MCF 10A (cell line): ENCODE measurements around the gene SCGB1D2. TPM values are rescaled to one million over a fixed set of nuclear protein-coding genes. Genes with fewer than 3 reads are reported as not detected.

Experiments used
- BruUV-seq: library from RNA; stranded (reverse); fragments of 400-500 nt; replicated peaks from 2 replicates; lab custom pipeline; 2021; lab: Mats Ljungman, UMichigan
- CTCF ChIA-PET: fragments of 300-600 bp; sonication (Branson Sonifier 250); formaldehyde crosslinking; extraction: SDS; loops from one replicate; lab custom pipeline; 2021; ENCODE audit warnings: antibody characterized with exemption, inconsistent platforms; lab: Yijun Ruan, JAX
- POLR2A ChIA-PET: fragments of 300-600, 350-650 bp; sonication (Branson Sonifier 250); formaldehyde crosslinking; extraction: SDS; loops from one replicate; lab custom pipeline; 2020; ENCODE audit warnings: antibody characterized with exemption, inconsistent platforms; lab: Yijun Ruan, JAX
- DNase-seq: peaks from one replicate; pipeline ENCODE4 v3.0.0-alpha.2; 2018; ENCODE audit not compliant: unreplicated experiment
- H3K27ac Mint-ChIP-seq: one replicate; pipeline ENCODE4 v1.8.0; 2022; ENCODE audit warnings: mild to moderate bottlenecking, low read depth, mixed read lengths; ENCODE audit not compliant: unreplicated experiment
- H3K27me3 Mint-ChIP-seq: one replicate; pipeline ENCODE4 v1.8.0; 2022; ENCODE audit warnings: mixed read lengths; ENCODE audit not compliant: insufficient read depth, unreplicated experiment
- H3K36me3 Mint-ChIP-seq: one replicate; pipeline ENCODE4 v1.8.0; 2022; ENCODE audit warnings: mild to moderate bottlenecking, moderate library complexity, mixed read lengths; ENCODE audit not compliant: insufficient read depth, unreplicated experiment
- H3K4me1 Mint-ChIP-seq: one replicate; pipeline ENCODE4 v1.8.0; 2022; ENCODE audit warnings: mixed read lengths; ENCODE audit not compliant: insufficient read depth, unreplicated experiment
- H3K4me3 Mint-ChIP-seq: one replicate; pipeline ENCODE4 v1.8.0; 2022; ENCODE audit warnings: mild to moderate bottlenecking, moderate library complexity, mixed read lengths; ENCODE audit not compliant: unreplicated experiment
- H3K9me3 Mint-ChIP-seq: one replicate; pipeline ENCODE4 v1.8.0; 2022; ENCODE audit warnings: mixed read lengths; ENCODE audit not compliant: unreplicated experiment
- CTCF ChIP-seq: fragments of 200-600 bp; IDR thresholded peaks from one replicate; pipeline ENCODE4 v1.8.0; 2022; ENCODE audit warnings: antibody characterized with exemption, mild to moderate bottlenecking; ENCODE audit not compliant: unreplicated experiment
- intact Hi-C: fragments of 100-400 bp; cut with micrococcal nuclease; formaldehyde crosslinking; loops from 2 replicates; pipeline ENCODE4 v1.14.1; 2022
- total RNA-seq: library from RNA; stranded (reverse); gene quantifications from 2 replicates; pipeline ENCODE4 v1.2.3, GENCODE V29; 2022

Gene SCGB1D2
- total RNA-seq, 1 experiment from 2014 or later = not detected

GRCh38 chr11:62233730-62234129 is 8.3 kb upstream of the SCGB1D2 start:
- no peaks in the 10 kb centered on the region for H3K36me3 Mint-ChIP-seq
- BruUV-seq = no TSS peak
- no peaks in the 10 kb centered on the region for H3K9me3 Mint-ChIP-seq
- peak; percentile 7 for DNase-seq
- intact Hi-C loops = loop anchor here (1.0 kb wide), 1 partner anchor 78 kb away; no protein-coding TSS in a partner anchor
- TF ChIP-seq CTCF = peak; percentile 10
- ChIA-PET CTCF (interaction anchor here (0.6 to 6.0 kb wide), 8 partner anchors 8 to 106 kb away, joined by 3 to 44 read pairs (median 3); partner anchors contain the start of gene SCGB1D2), POLR2A (no interaction called here)
- H3K4me1 Mint-ChIP-seq = no peaks in the 10 kb centered on the region
- H3K4me3 Mint-ChIP-seq = no peak overlapping the region
- H3K27me3 Mint-ChIP-seq = peaks cover 58% of the 10 kb centered on the region
- H3K27ac Mint-ChIP-seq = no peak overlapping the region

- BruUV-seq = no TSS peak
- H3K4me3 Mint-ChIP-seq = no peak overlapping the region
- no peak for TF ChIP-seq CTCF
- no peaks in the 10 kb centered on the region for H3K4me1 Mint-ChIP-seq
- H3K27me3 Mint-ChIP-seq = peaks cover 77% of the 10 kb centered on the region
- no peak overlapping the region for H3K27ac Mint-ChIP-seq
- DNase-seq = no peak
- intact Hi-C loops = no loop called here
- H3K9me3 Mint-ChIP-seq = no peaks in the 10 kb centered on the region
- POLR2A ChIA-PET = interaction anchor here (0.9 kb wide), 2 partner anchors 20 to 112 kb away, joined by 3 to 6 read pairs; no protein-coding TSS in a partner anchor
- CTCF ChIA-PET = interaction anchor here (0.7 to 6.0 kb wide), 2 partner anchors 74 to 353 kb away, joined by 3 to 44 read pairs; no protein-coding TSS in a partner anchor
- H3K36me3 Mint-ChIP-seq = no peaks in the 10 kb centered on the region
These were observed 5.9 kb upstream of the SCGB1D2 start for GRCh38 chr11:62236187-62236586.

GRCh38 chr11:62237499-62237898 is 4.5 kb upstream of the SCGB1D2 start:
- H3K4me3 Mint-ChIP-seq = no peak overlapping the region
- BruUV-seq = no TSS peak
- DNase-seq = no peak
- H3K27ac Mint-ChIP-seq = no peak overlapping the region
- CTCF ChIA-PET = no interaction called here
- intact Hi-C loops = no loop called here
- H3K36me3 Mint-ChIP-seq = no peaks in the 10 kb centered on the region
- POLR2A ChIA-PET = no interaction called here
- no peaks in the 10 kb centered on the region for H3K4me1 Mint-ChIP-seq
- no peak for TF ChIP-seq CTCF
- H3K9me3 Mint-ChIP-seq = no peaks in the 10 kb centered on the region
- H3K27me3 Mint-ChIP-seq = peaks cover 75% of the 10 kb centered on the region

- ChIA-PET CTCF (no interaction called here), POLR2A (no interaction called here)
- intact Hi-C loops = no loop called here
- BruUV-seq = no TSS peak
- H3K36me3 Mint-ChIP-seq = no peaks in the 10 kb centered on the region
- H3K27ac Mint-ChIP-seq = no peak overlapping the region
- H3K4me3 Mint-ChIP-seq = no peak overlapping the region
- H3K27me3 Mint-ChIP-seq = peaks cover 69% of the 10 kb centered on the region
- H3K9me3 Mint-ChIP-seq = no peaks in the 10 kb centered on the region
- H3K4me1 Mint-ChIP-seq = no peaks in the 10 kb centered on the region
- no peak for DNase-seq
- TF ChIP-seq CTCF = no peak
These were observed 3.9 kb upstream of the SCGB1D2 start for GRCh38 chr11:62238151-62238550.
